NCI-H2081 treated with DMSO at 0.1 percent for 48 hours (cell line): ENCODE data around the gene KRTAP5-4.
"Not testable (repeated sequence)": the region's sequence is repeated elsewhere in the genome, so short reads cannot be mapped to it uniquely, and the experiment has no call there.

Experiments used
- DNase-seq: peaks from one replicate; lab custom pipeline; 2025; lab: John Stamatoyannopoulos, UW

Gene KRTAP5-4

GRCh38 chr11:1622086-1622485, at the start of gene KRTAP5-4:
Gene KRTAP5-4, minus strand, starts transcription at chr11:1622138. Its CDS starts 45 bp downstream, at chr11:1622093.
- no peak for DNase-seq

- DNase-seq, result no peak
Observed at GRCh38 chr11:1671658-1672057, 49.7 kb upstream of the KRTAP5-4 start.

- DNase-seq, result no peak
Observed at GRCh38 chr11:1670905-1671371, 49.0 kb upstream of the KRTAP5-4 start.

GRCh38 chr11:1670457-1670856, 48.5 kb upstream of the KRTAP5-4 start:
- not testable (repeated sequence) for DNase-seq

- DNase-seq, result no peak
Observed at GRCh38 chr11:1669546-1670218, 47.7 kb upstream of the KRTAP5-4 start.

GRCh38 chr11:1668911-1669473, 47.1 kb upstream of the KRTAP5-4 start:
- no peak for DNase-seq

GRCh38 chr11:1667906-1668305, 46.0 kb upstream of the KRTAP5-4 start:
- DNase-seq, result no peak

GRCh38 chr11:1667121-1667850, 45.3 kb upstream of the KRTAP5-4 start:
- no peak for DNase-seq

- no peak for DNase-seq
Observed at GRCh38 chr11:1665313-1665712, 43.4 kb upstream of the KRTAP5-4 start.

- DNase-seq, result not testable (repeated sequence)
Observed at GRCh38 chr11:1662699-1663283, 40.9 kb upstream of the KRTAP5-4 start.

- not testable (repeated sequence) for DNase-seq
Observed at GRCh38 chr11:1661454-1662269, 39.7 kb upstream of the KRTAP5-4 start.

- no peak for DNase-seq
Observed at GRCh38 chr11:1660111-1660867, 38.4 kb upstream of the KRTAP5-4 start.

- no peak for DNase-seq
Observed at GRCh38 chr11:1659506-1659905, 37.6 kb upstream of the KRTAP5-4 start.

GRCh38 chr11:1656670-1657069, 34.7 kb upstream of the KRTAP5-4 start:
- no peak for DNase-seq

GRCh38 chr11:1656061-1656441, 34.1 kb upstream of the KRTAP5-4 start:
- no peak for DNase-seq

GRCh38 chr11:1655168-1656060, 33.5 kb upstream of the KRTAP5-4 start:
- DNase-seq, result no peak

- DNase-seq, result no peak
Observed at GRCh38 chr11:1654388-1655167, 32.6 kb upstream of the KRTAP5-4 start.

GRCh38 chr11:1653541-1654387, 31.8 kb upstream of the KRTAP5-4 start:
- DNase-seq, result no peak
